Astrocyte (in vitro differentiated cells and primary cell): ENCODE results near the gene IP6K3.

Source experiments
- EZH2 ChIP-seq: IDR thresholded peaks from 2 replicates; pipeline ENCODE4 v1.6.1; 2012; ENCODE audit warnings: mild to moderate bottlenecking, low read length, inconsistent platforms; ENCODE audit not compliant: insufficient read depth
- TF ChIP-seq, protein P1 (sequence below): IDR thresholded peaks from 2 replicates; pipeline ENCODE4 v1.5.1; 2011; ENCODE audit warnings: low read depth, mild to moderate bottlenecking, inconsistent platforms, low read length, moderate library complexity; ENCODE audit not compliant: insufficient read depth

DNA sequence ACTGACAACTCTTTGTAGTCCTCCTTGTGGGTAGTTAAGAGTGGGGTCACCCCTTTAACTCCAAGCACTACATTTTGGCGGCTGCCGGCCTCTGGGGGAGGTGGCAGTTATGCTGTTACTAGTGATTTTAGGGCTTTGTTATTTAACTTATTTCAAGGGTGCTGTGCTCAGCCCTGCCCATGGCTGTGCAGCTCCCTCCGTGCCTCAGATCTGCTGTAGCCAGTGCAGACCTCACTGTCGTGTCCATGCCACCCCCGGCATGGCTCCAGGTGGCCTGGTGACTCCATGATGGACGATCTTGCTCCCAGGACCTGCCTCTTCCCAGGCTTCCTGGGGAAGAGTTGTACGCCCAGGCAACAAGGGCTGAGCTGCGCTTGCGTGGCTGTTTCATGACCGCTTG is 50.6 kb downstream of the IP6K3 start:
- TF ChIP-seq, protein P1, sequence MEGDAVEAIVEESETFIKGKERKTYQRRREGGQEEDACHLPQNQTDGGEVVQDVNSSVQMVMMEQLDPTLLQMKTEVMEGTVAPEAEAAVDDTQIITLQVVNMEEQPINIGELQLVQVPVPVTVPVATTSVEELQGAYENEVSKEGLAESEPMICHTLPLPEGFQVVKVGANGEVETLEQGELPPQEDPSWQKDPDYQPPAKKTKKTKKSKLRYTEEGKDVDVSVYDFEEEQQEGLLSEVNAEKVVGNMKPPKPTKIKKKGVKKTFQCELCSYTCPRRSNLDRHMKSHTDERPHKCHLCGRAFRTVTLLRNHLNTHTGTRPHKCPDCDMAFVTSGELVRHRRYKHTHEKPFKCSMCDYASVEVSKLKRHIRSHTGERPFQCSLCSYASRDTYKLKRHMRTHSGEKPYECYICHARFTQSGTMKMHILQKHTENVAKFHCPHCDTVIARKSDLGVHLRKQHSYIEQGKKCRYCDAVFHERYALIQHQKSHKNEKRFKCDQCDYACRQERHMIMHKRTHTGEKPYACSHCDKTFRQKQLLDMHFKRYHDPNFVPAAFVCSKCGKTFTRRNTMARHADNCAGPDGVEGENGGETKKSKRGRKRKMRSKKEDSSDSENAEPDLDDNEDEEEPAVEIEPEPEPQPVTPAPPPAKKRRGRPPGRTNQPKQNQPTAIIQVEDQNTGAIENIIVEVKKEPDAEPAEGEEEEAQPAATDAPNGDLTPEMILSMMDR, result no peak
- no peak for TF ChIP-seq EZH2
